Neural cell (in vitro differentiated cells): ENCODE measurements around the gene SMPDL3A. TPM values are rescaled to one million over a fixed set of nuclear protein-coding genes. Genes with fewer than 3 reads are reported as not detected.

Experiments used
- H2AFZ ChIP-seq: fragments of 200-600, 300-800 bp; sonication (generic), shearing (Covaris generic); 2 replicates; pipeline ENCODE4 v1.6.0; 2014; ENCODE audit warnings: low read depth, mild to moderate bottlenecking, antibody characterized with exemption, low read length, moderate library complexity
- H3F3A ChIP-seq: fragments of 200-600 bp; shearing (Covaris generic); 2 replicates; pipeline ENCODE4 v1.6.1; 2016; ENCODE audit warnings: mild to moderate bottlenecking, moderate library complexity, mixed read lengths, antibody characterized with exemption, low read length; ENCODE audit not compliant: insufficient read depth, poor library complexity, severe bottlenecking
- H3K27ac ChIP-seq: fragments of 200-600, 300-800 bp; sonication (generic), shearing (Covaris generic); 2 replicates; pipeline ENCODE4 v1.5.1; 2014; ENCODE audit warnings: mild to moderate bottlenecking, low read length, moderate library complexity
- H3K27me3 ChIP-seq: fragments of 300-800, 200-600 bp; sonication (generic), shearing (Covaris generic); 2 replicates; pipeline ENCODE4 v1.6.0; 2014; ENCODE audit warnings: mild to moderate bottlenecking, low read depth, low read length, moderate library complexity; ENCODE audit not compliant: insufficient read depth
- H3K36me3 ChIP-seq: fragments of 300-800, 200-600 bp; sonication (generic), shearing (Covaris generic); 2 replicates; pipeline ENCODE4 v1.5.1; 2014; ENCODE audit warnings: mild to moderate bottlenecking, antibody characterized with exemption, low read length, moderate library complexity; ENCODE audit not compliant: insufficient read depth
- H3K4me2 ChIP-seq: fragments of 300-800, 200-600 bp; sonication (generic), shearing (Covaris generic); 2 replicates; pipeline ENCODE4 v1.6.0; 2014; ENCODE audit warnings: mild to moderate bottlenecking, low read length
- H3K4me3 ChIP-seq: fragments of 300-800, 200-600 bp; sonication (generic), shearing (Covaris generic); 2 replicates; pipeline ENCODE4 v1.5.1; 2014; ENCODE audit warnings: mild to moderate bottlenecking, low read length, moderate library complexity
- H3K79me2 ChIP-seq: fragments of 200-600 bp; shearing (Covaris generic); replicated peaks from 2 replicates; pipeline ENCODE4 v1.6.0; 2014; ENCODE audit warnings: mild to moderate bottlenecking, low read length, moderate library complexity; ENCODE audit not compliant: insufficient read depth
- H3K9ac ChIP-seq: fragments of 300-800, 200-600 bp; sonication (generic), shearing (Covaris generic); 2 replicates; pipeline ENCODE4 v1.6.1; 2016; ENCODE audit warnings: mild to moderate bottlenecking, low read length, mixed read lengths
- H3K9me2 ChIP-seq: fragments of 200-600 bp; shearing (Covaris generic); 2 replicates; pipeline ENCODE4 v1.6.1; 2016; ENCODE audit warnings: mild to moderate bottlenecking, low read length, mixed read lengths; ENCODE audit not compliant: insufficient read depth
- H3K9me3 ChIP-seq: fragments of 200-600, 300-800 bp; sonication (generic), shearing (Covaris generic); 2 replicates; pipeline ENCODE4 v1.6.1; 2016; ENCODE audit warnings: mild to moderate bottlenecking, mixed run types, low read length, moderate library complexity, mixed read lengths
- H4K20me1 ChIP-seq: fragments of 200-600 bp; shearing (Covaris generic); 2 replicates; pipeline ENCODE4 v1.6.1; 2016; ENCODE audit warnings: mild to moderate bottlenecking, mixed run types; ENCODE audit not compliant: insufficient read depth
- CTCF ChIP-seq: fragments of 450-650 bp; IDR thresholded peaks from 2 replicates; pipeline ENCODE4 v1.5.1; 2014; ENCODE audit warnings: antibody characterized with exemption, mild to moderate bottlenecking, moderate library complexity; ENCODE audit not compliant: poor library complexity, severe bottlenecking
- EP300 ChIP-seq: fragments of 450-650 bp; conservative IDR thresholded peaks from 2 replicates; pipeline ENCODE4 v1.6.1; 2014; ENCODE audit warnings: antibody characterized with exemption, mild to moderate bottlenecking, moderate library complexity; ENCODE audit not compliant: poor library complexity, severe bottlenecking
- EZH2 ChIP-seq: fragments of 200-600, 300-800 bp; shearing (Covaris generic), sonication (generic); IDR thresholded peaks from 2 replicates; pipeline ENCODE4 v1.6.1; 2014; ENCODE audit warnings: antibody characterized with exemption, low read length, borderline replicate concordance, mild to moderate bottlenecking; ENCODE audit not compliant: insufficient read depth, poor library complexity, severe bottlenecking
- MXI1 ChIP-seq: fragments of 450-650 bp; conservative IDR thresholded peaks from 2 replicates; pipeline ENCODE4 v1.6.1; 2014; ENCODE audit warnings: antibody characterized with exemption, mild to moderate bottlenecking; ENCODE audit not compliant: poor library complexity, severe bottlenecking
- POLR2AphosphoS5 ChIP-seq: IDR thresholded peaks from 2 replicates; pipeline ENCODE4 v1.6.1; 2012
- RAD21 ChIP-seq: fragments of 450-650 bp; conservative IDR thresholded peaks from 2 replicates; pipeline ENCODE4 v1.6.1; 2014; ENCODE audit warnings: antibody characterized with exemption, mild to moderate bottlenecking, moderate library complexity
- REST ChIP-seq: IDR thresholded peaks from 2 replicates; pipeline ENCODE4 v1.6.1; 2012; ENCODE audit warnings: borderline replicate concordance
- SMC3 ChIP-seq: fragments of 450-650 bp; conservative IDR thresholded peaks from 2 replicates; pipeline ENCODE4 v1.6.1; 2014; ENCODE audit warnings: antibody characterized with exemption, mild to moderate bottlenecking, moderate library complexity; ENCODE audit not compliant: poor library complexity
- TAF1 ChIP-seq: IDR thresholded peaks from 2 replicates; pipeline ENCODE4 v1.6.1; 2012; ENCODE audit warnings: low read depth
- polyA plus RNA-seq: library from polyadenylated mRNA; depleted of rRNA; stranded (reverse); fragments of >200 nt; gene quantifications from 2 replicates; pipeline ENCODE4 v1.2.3, GENCODE V29; 2014

The SMPDL3A gene
- polyA plus RNA-seq, 1 donor from 2014 or later, result 8.2 TPM

GRCh38 chr6:122799140-122799745 is 10.2 kb downstream of the SMPDL3A start:
- Histone ChIP-seq H4K20me1 (no peaks in the 10 kb centered on the region), H3K4me2 (no peak overlapping the region), H3K27me3 (no peaks in the 10 kb centered on the region), H3K9me3 (no peaks in the 10 kb centered on the region), H3K27ac (no peak overlapping the region), H3K9me2 (no peaks in the 10 kb centered on the region), H3K36me3 (no peaks in the 10 kb centered on the region), H3K79me2 (no peaks in the 10 kb centered on the region), H2AFZ (no peak overlapping the region), H3K4me3 (no peak overlapping the region), H3K9ac (no peak overlapping the region), H3F3A (no peaks in the 10 kb centered on the region)
- TF ChIP-seq POLR2AphosphoS5 (no peak), EP300 (no peak), CTCF (no peak), TAF1 (no peak), RAD21 (no peak), MXI1 (no peak)

GRCh38 chr6:122799916-122800686 is 11.0 kb downstream of the SMPDL3A start:
- no peaks in the 10 kb centered on the region for H3K9me3 ChIP-seq
- no peaks in the 10 kb centered on the region for H3F3A ChIP-seq
- no peaks in the 10 kb centered on the region for H4K20me1 ChIP-seq
- no peak overlapping the region for H3K9ac ChIP-seq
- no peaks in the 10 kb centered on the region for H3K9me2 ChIP-seq
- no peaks in the 10 kb centered on the region for H3K36me3 ChIP-seq
- no peaks in the 10 kb centered on the region for H3K27me3 ChIP-seq
- H3K4me3 ChIP-seq, result no peak overlapping the region
- TF ChIP-seq CTCF (no peak), REST (no peak), SMC3 (no peak), POLR2AphosphoS5 (no peak), MXI1 (no peak), EP300 (no peak), EZH2 (no peak), TAF1 (no peak), RAD21 (no peak)
- H3K79me2 ChIP-seq, result no peaks in the 10 kb centered on the region
- no peak overlapping the region for H2AFZ ChIP-seq
- H3K4me2 ChIP-seq, result no peak overlapping the region
- no peak overlapping the region for H3K27ac ChIP-seq
